Measurements from ENCODE around the gene ZBTB21.

Gene ZBTB21

GRCh38 chr21:42031816-42032215 lies 21.7 kb upstream of the ZBTB21 start:
- Histone ChIP-seq H3K79me2 (ENCODE audit: low read length) (no peaks in the 10 kb centered on the region), H3K27me3 (ENCODE audit: low read depth, low read length) (no peaks in the 10 kb centered on the region), H4K20me1 (ENCODE audit: insufficient read depth, low read length) (no peaks in the 10 kb centered on the region), H3K4me2 (ENCODE audit: low read length) (no peak overlapping the region), H3K36me3 (replicated peaks; ENCODE audit: low read depth, low read length) (no peaks in the 10 kb centered on the region), H3K9me3 (ENCODE audit: insufficient read depth, low read length) (no peaks in the 10 kb centered on the region), H3K4me3 (ENCODE audit: low read length) (no peak overlapping the region), H2AFZ (ENCODE audit: low read depth, low read length) (no peak overlapping the region), H3K9ac (ENCODE audit: low read length) (no peak overlapping the region), H3K27ac (ENCODE audit: low read length) (no peak overlapping the region), H3K4me1 (ENCODE audit: low read length) (no peaks in the 10 kb centered on the region)
- TF ChIP-seq CTCF (IDR thresholded peaks at IDR 0.05; ENCODE audit: low read depth, low read length) (no peak), EZH2phosphoT487 (IDR thresholded peaks at IDR 0.05; ENCODE audit: low read depth) (no peak)

DNA sequence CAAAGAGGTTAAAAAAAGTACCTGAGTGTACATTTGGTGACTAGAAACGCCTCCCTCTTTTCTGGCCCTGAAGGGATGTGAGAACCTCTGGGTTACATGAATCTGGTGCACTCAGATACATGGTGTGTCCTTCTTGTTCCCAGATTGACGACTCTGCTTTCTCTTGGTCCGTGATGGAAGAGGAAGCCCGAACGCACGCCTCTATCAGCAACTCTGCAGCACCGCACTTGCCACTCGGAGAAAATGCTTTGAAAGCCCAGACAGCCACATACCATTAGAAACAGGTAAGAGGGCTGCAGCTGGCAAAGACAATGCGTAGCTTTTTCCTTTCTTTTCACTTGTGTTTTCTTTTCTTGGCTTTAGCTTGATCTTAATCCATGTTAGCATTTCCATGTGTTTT lies 21.1 kb upstream of the ZBTB21 start:
- Histone ChIP-seq H3K27me3 (ENCODE audit: low read depth, low read length) (no peaks in the 10 kb centered on the region), H3K4me2 (ENCODE audit: low read length) (no peak overlapping the region), H3K4me1 (ENCODE audit: low read length) (no peaks in the 10 kb centered on the region), H3K9ac (ENCODE audit: low read length) (no peak overlapping the region), H3K36me3 (replicated peaks; ENCODE audit: low read depth, low read length) (no peaks in the 10 kb centered on the region), H3K27ac (ENCODE audit: low read length) (no peak overlapping the region), H4K20me1 (ENCODE audit: insufficient read depth, low read length) (no peaks in the 10 kb centered on the region), H3K4me3 (ENCODE audit: low read length) (no peak overlapping the region), H3K79me2 (ENCODE audit: low read length) (no peaks in the 10 kb centered on the region), H2AFZ (ENCODE audit: low read depth, low read length) (no peak overlapping the region), H3K9me3 (ENCODE audit: insufficient read depth, low read length) (no peaks in the 10 kb centered on the region)
- TF ChIP-seq CTCF (IDR thresholded peaks at IDR 0.05; ENCODE audit: low read depth, low read length): no peak
- no peak for TF ChIP-seq EZH2phosphoT487 (IDR thresholded peaks at IDR 0.05; ENCODE audit: low read depth)

GRCh38 chr21:42030311-42030710 lies 20.2 kb upstream of the ZBTB21 start:
- no peak overlapping the region for H3K27ac ChIP-seq (ENCODE audit: low read length)
- no peaks in the 10 kb centered on the region for H3K36me3 ChIP-seq (replicated peaks; ENCODE audit: low read depth, low read length)
- no peak overlapping the region for H2AFZ ChIP-seq (ENCODE audit: low read depth, low read length)
- H3K9ac ChIP-seq (ENCODE audit: low read length): no peak overlapping the region
- H3K4me2 ChIP-seq (ENCODE audit: low read length): no peak overlapping the region
- no peaks in the 10 kb centered on the region for H3K4me1 ChIP-seq (ENCODE audit: low read length)
- H3K9me3 ChIP-seq (ENCODE audit: insufficient read depth, low read length): no peaks in the 10 kb centered on the region
- H4K20me1 ChIP-seq (ENCODE audit: insufficient read depth, low read length): no peaks in the 10 kb centered on the region
- TF ChIP-seq EZH2phosphoT487 (IDR thresholded peaks at IDR 0.05; ENCODE audit: low read depth) (no peak), CTCF (IDR thresholded peaks at IDR 0.05; ENCODE audit: low read depth, low read length) (no peak)
- H3K27me3 ChIP-seq (ENCODE audit: low read depth, low read length): no peaks in the 10 kb centered on the region
- H3K4me3 ChIP-seq (ENCODE audit: low read length): no peak overlapping the region
- H3K79me2 ChIP-seq (ENCODE audit: low read length): no peaks in the 10 kb centered on the region

DNA sequence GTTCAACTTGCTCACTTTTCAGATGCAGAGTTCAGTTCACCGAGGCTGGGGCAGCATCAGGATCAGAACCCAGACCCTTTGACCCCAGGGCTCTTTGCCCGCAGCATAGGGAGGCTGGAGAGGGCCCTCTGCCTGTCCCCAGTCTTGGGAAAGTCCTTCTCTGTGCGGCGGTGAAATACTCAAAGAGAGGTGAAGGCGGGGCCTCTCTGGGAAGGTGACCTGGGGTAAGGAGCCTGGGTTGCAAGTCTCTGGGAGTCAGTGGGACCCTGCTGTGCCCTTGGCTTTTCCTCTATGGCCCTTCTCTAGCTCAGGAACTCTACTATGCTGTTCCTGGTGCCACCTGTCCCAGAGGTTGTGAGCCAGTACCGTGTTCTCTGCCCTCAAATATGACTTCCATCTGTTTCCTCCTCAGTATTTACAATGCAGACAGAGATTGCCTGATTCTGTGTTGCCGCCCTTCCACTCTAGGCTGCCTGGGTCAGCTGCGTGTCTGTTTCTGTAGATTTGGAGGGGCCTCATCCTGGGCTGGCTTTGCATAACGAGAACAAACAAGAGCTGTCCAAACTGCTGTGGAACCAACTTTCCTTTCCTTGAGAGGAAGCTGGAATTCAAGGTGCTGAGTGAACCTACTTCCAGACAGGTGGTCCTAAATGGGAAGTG lies 18.7 kb upstream of the ZBTB21 start:
- no peaks in the 10 kb centered on the region for H4K20me1 ChIP-seq (ENCODE audit: insufficient read depth, low read length)
- H3K4me3 ChIP-seq (ENCODE audit: low read length): no peak overlapping the region
- H3K4me2 ChIP-seq (ENCODE audit: low read length): no peak overlapping the region
- H3K9me3 ChIP-seq (ENCODE audit: insufficient read depth, low read length): no peaks in the 10 kb centered on the region
- no peaks in the 10 kb centered on the region for H3K79me2 ChIP-seq (ENCODE audit: low read length)
- H3K36me3 ChIP-seq (replicated peaks; ENCODE audit: low read depth, low read length): no peaks in the 10 kb centered on the region
- H3K27ac ChIP-seq (ENCODE audit: low read length): no peak overlapping the region
- no peak overlapping the region for H2AFZ ChIP-seq (ENCODE audit: low read depth, low read length)
- no peak overlapping the region for H3K9ac ChIP-seq (ENCODE audit: low read length)
- no peaks in the 10 kb centered on the region for H3K27me3 ChIP-seq (ENCODE audit: low read depth, low read length)
- no peak for TF ChIP-seq EZH2phosphoT487 (IDR thresholded peaks at IDR 0.05; ENCODE audit: low read depth)
- no peak for TF ChIP-seq CTCF (IDR thresholded peaks at IDR 0.05; ENCODE audit: low read depth, low read length)
- no peaks in the 10 kb centered on the region for H3K4me1 ChIP-seq (ENCODE audit: low read length)

Measured in OCI-LY3 (cell line).